HCT116 (cell line): ENCODE data around the gene KCNE4. TPM values are rescaled to one million over a fixed set of nuclear protein-coding genes. Genes with fewer than 3 reads are reported as not detected.

ENCODE experiments used
- ATAC-seq: fragments of 200-7000 bp; cut with Tn5 transposase; 2 replicates; pipeline ENCODE4 v1.9.1; 2020; ENCODE audit warnings: mild to moderate bottlenecking, moderate library complexity
- BruUV-seq: library from RNA; stranded (reverse); fragments of 400-500 nt; replicated peaks from 2 replicates; lab custom pipeline; 2021; lab: Mats Ljungman, UMichigan
- CTCF ChIA-PET: fragments of 300-600 bp; sonication (Branson Sonifier 250); formaldehyde crosslinking; loops from one replicate; lab custom pipeline; 2021; ENCODE audit warnings: antibody characterized with exemption; lab: Charles Lee
- POLR2A ChIA-PET: fragments of 300-600, 350-600 bp; sonication (Branson Sonifier 250); formaldehyde crosslinking; loops from one replicate; lab custom pipeline; 2021; ENCODE audit warnings: antibody characterized with exemption; lab: Charles Lee
- RAD21 ChIA-PET, 2 experiments: fragments of 300-600 bp; sonication (Branson Sonifier 250); formaldehyde crosslinking; loops; one replicate each; lab custom pipeline; 2023; ENCODE audit warnings: low total read pairs in 2 of 2; ENCODE audit not compliant: uncharacterized antibody in 2 of 2, unreplicated experiment in 2 of 2, low non-redundant PET in 1 of 2; lab: Charles Lee
- DNase-seq: peaks from one replicate; pipeline ENCODE4 v3.0.0-alpha.2; 2010; ENCODE audit warnings: low read depth, low spot score
- H2AFZ ChIP-seq: fragments of 200-600 bp; shearing (Covaris generic), sonication (generic); 2 replicates; pipeline ENCODE4 v1.6.1; 2017; ENCODE audit warnings: low read depth, mixed run types, mixed read lengths, antibody characterized with exemption, low read length; ENCODE audit not compliant: poor library complexity, severe bottlenecking
- H3K27ac ChIP-seq: 2 replicates; pipeline ENCODE4 v1.5.1; 2012; ENCODE audit warnings: low read depth, low read length
- H3K27me3 ChIP-seq: fragments of 200-600 bp; sonication (generic); 2 replicates; pipeline ENCODE4 v1.6.1; 2016; ENCODE audit warnings: mixed run types, low read length, mixed read lengths; ENCODE audit not compliant: insufficient read depth
- H3K36me3 ChIP-seq, 2 experiments: fragments of 200-500 bp in 1 of 2; fragments of 200-600 bp in 1 of 2; sonication (Bioruptor generic) in 1 of 2; sonication (generic) in 1 of 2; 2 replicates each; pipeline versions ENCODE4 v1.5.1 to v1.6.1; 2014 to 2016; ENCODE audit warnings: low read length in 2 of 2, inconsistent platforms in 1 of 2, mixed read lengths in 1 of 2, mixed run types in 1 of 2; ENCODE audit not compliant: insufficient read depth in 2 of 2, control insufficient read depth in 1 of 2
- H3K4me1 ChIP-seq, 2 experiments: fragments of 200-600 bp in 1 of 2; sonication (generic) in 1 of 2; 2 replicates each; pipeline versions ENCODE4 v1.5.1 to v1.6.1; 2012 to 2017; ENCODE audit warnings: low read length in 2 of 2, inconsistent platforms in 1 of 2, mild to moderate bottlenecking in 1 of 2, mixed read lengths in 1 of 2, mixed run types in 1 of 2, moderate library complexity in 1 of 2; ENCODE audit not compliant: insufficient read depth in 2 of 2, control insufficient read depth in 1 of 2
- H3K4me2 ChIP-seq: fragments of 200-600 bp; sonication (generic); 2 replicates; pipeline ENCODE4 v1.6.1; 2017; ENCODE audit warnings: mixed run types, low read length, mixed read lengths
- H3K4me3 ChIP-seq, 2 experiments: fragments of 200-600 bp in 1 of 2; sonication (generic) in 1 of 2; replicated peaks in 1 of 2; 2 replicates each; pipeline ENCODE4 v1.5.1; 2011 to 2016; ENCODE audit warnings: low read length in 2 of 2, control low read depth in 1 of 2, low read depth in 1 of 2, mild to moderate bottlenecking in 1 of 2, mixed read lengths in 1 of 2, mixed run types in 1 of 2
- H3K79me2 ChIP-seq: fragments of 200-600 bp; sonication (generic); 2 replicates; pipeline ENCODE4 v1.6.1; 2017; ENCODE audit warnings: mild to moderate bottlenecking, mixed run types, low read length, moderate library complexity, mixed read lengths; ENCODE audit not compliant: insufficient read depth
- H3K9ac ChIP-seq: fragments of 200-600 bp; sonication (generic); 2 replicates; pipeline ENCODE4 v1.6.1; 2016; ENCODE audit warnings: low read length, mixed read lengths
- H3K9me2 ChIP-seq: fragments of 200-600 bp; sonication (generic), shearing (Covaris generic); 2 replicates; pipeline ENCODE4 v1.6.1; 2017; ENCODE audit warnings: mixed run types, mild to moderate bottlenecking, moderate library complexity; ENCODE audit not compliant: insufficient read depth
- H3K9me3 ChIP-seq, 2 experiments: fragments of 200-500 bp in 1 of 2; fragments of 200-600 bp in 1 of 2; sonication (Bioruptor generic) in 1 of 2; sonication (generic) in 1 of 2; 2 replicates each; pipeline ENCODE4 v1.6.1; 2014 to 2017; ENCODE audit warnings: low read length in 2 of 2, mixed read lengths in 2 of 2, inconsistent platforms in 1 of 2, low read depth in 1 of 2, mild to moderate bottlenecking in 1 of 2, mixed run types in 1 of 2, moderate library complexity in 1 of 2; ENCODE audit not compliant: control insufficient read depth in 1 of 2, insufficient read depth in 1 of 2
- H4K20me1 ChIP-seq: fragments of 200-600 bp; sonication (generic), shearing (Covaris generic); 2 replicates; pipeline ENCODE4 v1.6.1; 2017; ENCODE audit warnings: mixed run types, mild to moderate bottlenecking, moderate library complexity; ENCODE audit not compliant: insufficient read depth
- CBX3 ChIP-seq: IDR thresholded peaks from 2 replicates; pipeline ENCODE4 v1.6.1; 2012; ENCODE audit warnings: low read depth
- EGR1 ChIP-seq: IDR thresholded peaks from 2 replicates; pipeline ENCODE4 v1.6.1; 2012; ENCODE audit warnings: low read depth
- ELF1 ChIP-seq: IDR thresholded peaks from 2 replicates; pipeline ENCODE4 v1.6.1; 2012; ENCODE audit warnings: low read depth, borderline replicate concordance
- EZH2 ChIP-seq: fragments of 200-600 bp; sonication (generic); IDR thresholded peaks from 2 replicates; pipeline ENCODE4 v1.6.1; 2017; ENCODE audit warnings: antibody characterized with exemption, mixed run types
- FOSL1 ChIP-seq: IDR thresholded peaks from 2 replicates; pipeline ENCODE4 v1.6.1; 2012; ENCODE audit warnings: low read depth
- POLR2AphosphoS5 ChIP-seq: IDR thresholded peaks from 2 replicates; pipeline ENCODE4 v1.6.1; 2011; ENCODE audit warnings: mild to moderate bottlenecking, low read depth, low read length, moderate library complexity
- RAD21 ChIP-seq: IDR thresholded peaks from 2 replicates; pipeline ENCODE4 v1.6.1; 2012; ENCODE audit warnings: low read depth, mild to moderate bottlenecking
- SIN3A ChIP-seq: IDR thresholded peaks from 2 replicates; pipeline ENCODE4 v1.6.1; 2012; ENCODE audit warnings: low read depth
- ZFX ChIP-seq: fragments of 450-650 bp; IDR thresholded peaks from 2 replicates; pipeline ENCODE4 v1.6.1; 2017
- ZNF274 ChIP-seq: fragments of 200-500 bp; sonication (Bioruptor generic); IDR thresholded peaks from 2 replicates; pipeline ENCODE4 v1.6.1; 2014; ENCODE audit warnings: mild to moderate bottlenecking, low read depth, low read length, inconsistent platforms
- intact Hi-C: fragments of 100-400 bp; cut with micrococcal nuclease; formaldehyde crosslinking; loops from 2 replicates; pipeline ENCODE4 v1.10.0; 2022
- total RNA-seq: library from RNA; stranded (reverse); gene quantifications from one replicate; pipeline ENCODE4 v1.2.1, GENCODE V29; 2021; ENCODE audit not compliant: unreplicated experiment
- TF ChIP-seq, protein P1 (sequence below): IDR thresholded peaks from 2 replicates; pipeline ENCODE4 v1.6.1; 2012
- TF ChIP-seq, protein P2 (sequence below), 3 experiments: fragments of 200-600 bp in 1 of 3; sonication (generic) in 1 of 3; IDR thresholded peaks in 2 of 3; conservative IDR thresholded peaks in 1 of 3; 2 replicates each; pipeline ENCODE4 v1.5.1; 2012 to 2017; ENCODE audit warnings: low read depth in 2 of 3, low read length in 2 of 3, antibody characterized with exemption in 1 of 3, borderline replicate concordance in 1 of 3, control low read depth in 1 of 3, mild to moderate bottlenecking in 1 of 3, mixed read lengths in 1 of 3, mixed run types in 1 of 3, moderate library complexity in 1 of 3; ENCODE audit not compliant: insufficient read depth in 1 of 3

Gene KCNE4
- total RNA-seq, 1 experiment from 2014 or later: not detected

DNA sequence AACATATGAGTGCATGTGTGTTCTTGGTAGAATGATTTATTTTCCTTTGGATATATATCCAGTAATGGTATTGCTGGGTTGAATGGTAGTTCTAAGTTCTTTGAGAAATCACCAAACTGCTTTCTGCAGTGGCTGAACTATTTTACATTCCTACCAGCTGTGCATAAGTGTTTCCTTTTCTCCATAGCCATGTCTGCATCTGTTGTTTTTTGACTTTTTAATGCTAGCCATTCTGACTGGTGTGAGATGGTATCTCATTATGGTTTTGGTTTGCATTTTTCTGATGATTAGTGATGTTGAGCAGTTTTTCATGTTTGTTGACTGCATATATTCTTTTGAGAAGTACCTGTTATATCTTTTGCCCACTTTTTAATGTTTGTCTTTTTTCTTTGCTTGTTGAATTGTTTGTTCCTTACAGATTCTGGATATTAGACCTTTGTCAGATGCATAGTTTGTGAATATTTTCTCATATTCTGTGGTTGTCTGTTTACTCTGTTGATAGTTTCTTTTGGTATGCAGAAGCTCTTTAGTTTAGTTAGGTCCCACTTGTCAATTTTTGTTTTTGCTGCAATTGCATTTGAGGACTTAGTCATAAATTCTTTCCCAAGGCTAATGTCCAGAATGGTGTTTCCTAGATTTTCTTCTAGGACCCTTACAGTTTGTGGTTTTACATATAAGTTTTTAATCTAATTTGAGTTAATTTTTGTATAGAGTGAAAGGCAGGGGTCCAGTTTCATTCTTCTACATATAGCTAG lies 17.6 kb upstream of the KCNE4 start (continued):
- TF ChIP-seq ZNF274 (no peak), CBX3 (no peak)

DNA sequence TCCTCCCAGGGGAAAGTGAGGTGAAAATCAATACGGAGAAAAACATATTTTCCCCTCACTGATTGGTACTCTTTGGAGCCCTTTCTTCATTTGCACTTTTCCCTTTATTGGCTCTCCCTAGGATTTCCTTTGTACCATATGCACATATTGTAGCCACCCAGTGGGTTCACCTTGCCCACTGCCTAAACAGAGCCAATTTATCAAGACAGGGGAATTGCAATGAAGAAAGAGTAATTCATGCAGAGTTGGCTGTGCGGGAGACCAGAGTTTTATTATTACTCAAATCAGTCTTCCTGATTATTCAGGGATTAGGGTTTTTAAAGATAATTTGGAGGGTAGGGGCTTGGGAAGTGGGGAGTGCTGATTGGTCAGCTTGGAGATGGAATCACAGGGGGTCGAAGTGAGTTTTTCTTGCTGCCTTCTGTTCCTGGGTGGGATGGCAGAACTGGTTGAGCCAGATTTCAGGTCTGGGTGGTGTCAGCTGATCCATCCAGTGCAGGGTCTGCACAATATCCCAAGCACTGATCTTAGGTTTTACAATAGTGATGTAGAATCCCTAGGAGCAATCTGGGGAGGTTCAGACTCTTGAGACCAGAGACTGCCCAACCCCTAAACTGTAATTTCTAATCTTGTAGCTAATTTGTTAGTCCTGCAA lies 15.1 kb upstream of the KCNE4 start:
- Histone ChIP-seq H3K36me3 (no peaks in the 10 kb centered on the region), H3K4me1 (peaks cover 3 to 23% of the 10 kb centered on the region in 2 experiments; a peak in 3 of 4 replicates), H3K27ac (no peak overlapping the region), H3K4me3 (no peak overlapping the region), H3K4me2 (no peak overlapping the region), H3K9me2 (no peaks in the 10 kb centered on the region), H4K20me1 (no peaks in the 10 kb centered on the region), H3K27me3 (no peaks in the 10 kb centered on the region), H3K9ac (no peak overlapping the region), H2AFZ (no peak overlapping the region), H3K9me3 (peaks cover 0 to 2% of the 10 kb centered on the region in 2 experiments; a peak in 1 of 4 replicates), H3K79me2 (no peaks in the 10 kb centered on the region)
- intact Hi-C loops: no loop called here
- no TSS peak for BruUV-seq
- ChIA-PET POLR2A (no interaction called here), RAD21 (no interaction called here), CTCF (no interaction called here)
- DNase-seq (no peak), ATAC-seq (no peak)
- no peak for TF ChIP-seq POLR2AphosphoS5
- no peak for TF ChIP-seq EZH2
- no peak for TF ChIP-seq SIN3A
- TF ChIP-seq, protein P1, sequence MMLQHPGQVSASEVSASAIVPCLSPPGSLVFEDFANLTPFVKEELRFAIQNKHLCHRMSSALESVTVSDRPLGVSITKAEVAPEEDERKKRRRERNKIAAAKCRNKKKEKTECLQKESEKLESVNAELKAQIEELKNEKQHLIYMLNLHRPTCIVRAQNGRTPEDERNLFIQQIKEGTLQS: no peak
- TF ChIP-seq ZFX: no peak
- TF ChIP-seq, protein P2, sequence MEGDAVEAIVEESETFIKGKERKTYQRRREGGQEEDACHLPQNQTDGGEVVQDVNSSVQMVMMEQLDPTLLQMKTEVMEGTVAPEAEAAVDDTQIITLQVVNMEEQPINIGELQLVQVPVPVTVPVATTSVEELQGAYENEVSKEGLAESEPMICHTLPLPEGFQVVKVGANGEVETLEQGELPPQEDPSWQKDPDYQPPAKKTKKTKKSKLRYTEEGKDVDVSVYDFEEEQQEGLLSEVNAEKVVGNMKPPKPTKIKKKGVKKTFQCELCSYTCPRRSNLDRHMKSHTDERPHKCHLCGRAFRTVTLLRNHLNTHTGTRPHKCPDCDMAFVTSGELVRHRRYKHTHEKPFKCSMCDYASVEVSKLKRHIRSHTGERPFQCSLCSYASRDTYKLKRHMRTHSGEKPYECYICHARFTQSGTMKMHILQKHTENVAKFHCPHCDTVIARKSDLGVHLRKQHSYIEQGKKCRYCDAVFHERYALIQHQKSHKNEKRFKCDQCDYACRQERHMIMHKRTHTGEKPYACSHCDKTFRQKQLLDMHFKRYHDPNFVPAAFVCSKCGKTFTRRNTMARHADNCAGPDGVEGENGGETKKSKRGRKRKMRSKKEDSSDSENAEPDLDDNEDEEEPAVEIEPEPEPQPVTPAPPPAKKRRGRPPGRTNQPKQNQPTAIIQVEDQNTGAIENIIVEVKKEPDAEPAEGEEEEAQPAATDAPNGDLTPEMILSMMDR (IDR thresholded peaks at IDR 0.05 in 2 of 3, conservative IDR thresholded peaks at IDR 0.05 in 1 of 3; ENCODE audit: borderline replicate concordance in 1 of 3, insufficient read depth in 1 of 3, low read depth in 2 of 3, low read length in 2 of 3): no peak
- TF ChIP-seq RAD21: no peak
- TF ChIP-seq ELF1: no peak
- no peak for TF ChIP-seq EGR1
- no peak for TF ChIP-seq FOSL1
- TF ChIP-seq ZNF274: no peak
